ENCODE measurements around the gene TBC1D22A. TPM values are rescaled to one million over a fixed set of nuclear protein-coding genes. Genes with fewer than 3 reads are reported as not detected.

Gene TBC1D22A
- total RNA-seq, 2 donors from 2014 or later, result 21.5 to 23.1 TPM

DNA sequence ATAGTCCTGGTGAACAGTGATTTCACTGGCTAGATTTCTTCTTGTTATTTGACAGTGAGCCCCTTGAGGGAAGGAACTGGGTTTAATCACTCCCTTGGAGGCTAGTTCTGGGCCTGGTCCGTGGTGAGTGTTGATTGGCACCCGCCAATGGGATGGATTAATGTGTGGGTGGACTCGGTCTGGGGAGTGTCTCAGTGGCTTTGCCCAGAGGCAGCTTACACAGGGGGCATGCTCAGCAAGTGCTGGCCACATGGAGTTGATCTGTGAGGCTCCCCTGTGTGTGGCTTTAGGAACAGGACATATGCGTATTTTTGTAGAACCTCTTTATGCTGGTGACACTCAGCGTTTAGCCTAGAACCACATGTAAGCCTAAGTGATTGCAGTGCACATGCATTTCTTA, 106.9 kb downstream of the TBC1D22A start:
- ATAC-seq, result no peak
- Histone ChIP-seq H3K4me1 (peaks cover 8% of the 10 kb centered on the region), H3K4me3 (no peak overlapping the region), H3K27me3 (no peaks in the 10 kb centered on the region), H3K27ac (no peak overlapping the region), H3K36me3 (replicated peaks in 1 of 2; ENCODE audit: insufficient read depth in 1 of 2, low read depth in 2 of 2) (no peaks in the 10 kb centered on the region), H3K9me3 (no peaks in the 10 kb centered on the region)
- intact Hi-C loops (cut with DNase I), result no loop called here
- DNase-seq, result no peak
- WGBS, 2 donors, result 96 to 100% methylated on average over 4 to 5 of the region's 5 CpGs
- TF ChIP-seq, protein P1, sequence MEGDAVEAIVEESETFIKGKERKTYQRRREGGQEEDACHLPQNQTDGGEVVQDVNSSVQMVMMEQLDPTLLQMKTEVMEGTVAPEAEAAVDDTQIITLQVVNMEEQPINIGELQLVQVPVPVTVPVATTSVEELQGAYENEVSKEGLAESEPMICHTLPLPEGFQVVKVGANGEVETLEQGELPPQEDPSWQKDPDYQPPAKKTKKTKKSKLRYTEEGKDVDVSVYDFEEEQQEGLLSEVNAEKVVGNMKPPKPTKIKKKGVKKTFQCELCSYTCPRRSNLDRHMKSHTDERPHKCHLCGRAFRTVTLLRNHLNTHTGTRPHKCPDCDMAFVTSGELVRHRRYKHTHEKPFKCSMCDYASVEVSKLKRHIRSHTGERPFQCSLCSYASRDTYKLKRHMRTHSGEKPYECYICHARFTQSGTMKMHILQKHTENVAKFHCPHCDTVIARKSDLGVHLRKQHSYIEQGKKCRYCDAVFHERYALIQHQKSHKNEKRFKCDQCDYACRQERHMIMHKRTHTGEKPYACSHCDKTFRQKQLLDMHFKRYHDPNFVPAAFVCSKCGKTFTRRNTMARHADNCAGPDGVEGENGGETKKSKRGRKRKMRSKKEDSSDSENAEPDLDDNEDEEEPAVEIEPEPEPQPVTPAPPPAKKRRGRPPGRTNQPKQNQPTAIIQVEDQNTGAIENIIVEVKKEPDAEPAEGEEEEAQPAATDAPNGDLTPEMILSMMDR (IDR thresholded peaks at IDR 0.05), result no peak
- TF ChIP-seq POLR2A (IDR thresholded peaks at IDR 0.05), result no peak

DNA sequence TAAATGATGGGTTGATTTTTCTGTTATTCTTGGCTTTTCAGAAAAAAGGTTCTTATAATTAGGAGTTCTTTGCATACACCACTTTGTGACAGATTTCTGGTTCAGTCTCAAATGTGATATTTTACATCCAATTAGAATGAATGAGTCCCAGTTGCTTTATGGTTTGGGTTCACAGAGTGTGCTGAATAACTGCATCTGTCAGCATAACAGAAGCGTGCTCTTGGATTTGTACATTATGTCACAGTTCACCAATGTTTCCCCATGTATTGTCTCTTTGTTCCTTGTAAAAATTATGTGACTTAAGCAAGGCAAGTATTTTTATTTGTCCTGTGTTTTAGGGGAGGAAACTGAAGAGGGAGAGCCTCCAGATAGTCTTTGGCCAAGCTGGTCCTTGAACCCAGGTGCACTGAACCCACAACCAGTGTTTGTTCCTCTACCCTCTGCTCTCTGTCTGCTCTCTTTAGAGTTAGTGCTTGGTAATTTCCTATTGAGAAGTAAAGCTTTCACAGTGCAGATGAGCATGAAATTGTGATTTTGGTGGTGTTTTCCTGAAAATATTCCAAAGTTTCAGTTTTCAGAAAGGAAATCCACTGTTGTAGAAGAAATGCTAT, 107.5 kb downstream of the TBC1D22A start:
- intact Hi-C loops (cut with DNase I), result no loop called here
- Histone ChIP-seq H3K9me3 (no peaks in the 10 kb centered on the region), H3K36me3 (replicated peaks in 1 of 2; ENCODE audit: insufficient read depth in 1 of 2, low read depth in 2 of 2) (no peaks in the 10 kb centered on the region), H3K27me3 (no peaks in the 10 kb centered on the region), H3K27ac (no peak overlapping the region), H3K4me1 (peaks cover 2% of the 10 kb centered on the region), H3K4me3 (no peak overlapping the region)
- DNase-seq (no peak), ATAC-seq (no peak)
- WGBS, 2 donors, result 93 to 95% methylated on average over 1 of the region's 1 CpG
- TF ChIP-seq, protein P1 (IDR thresholded peaks at IDR 0.05), result no peak
- no peak for TF ChIP-seq POLR2A (IDR thresholded peaks at IDR 0.05)

DNA sequence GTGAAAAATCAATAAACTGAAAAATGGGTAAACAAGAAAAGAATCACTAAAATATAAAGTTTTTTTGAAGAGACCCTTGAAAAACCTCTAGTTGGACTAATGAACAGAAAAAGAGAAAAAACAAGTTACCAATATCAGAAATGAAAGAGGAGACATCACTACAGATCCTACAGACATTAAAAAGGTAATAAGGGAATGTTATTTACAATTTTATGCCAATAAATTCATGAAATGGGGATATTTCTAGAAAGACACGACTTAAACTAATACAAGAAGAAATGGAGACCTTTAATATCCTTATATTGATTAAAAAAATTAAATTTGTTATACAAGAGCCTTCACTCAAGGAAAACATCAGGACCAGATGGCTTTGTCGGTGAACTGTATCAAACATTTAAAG, 109.4 kb downstream of the TBC1D22A start:
- TF ChIP-seq POLR2A (IDR thresholded peaks at IDR 0.05), result no peak
- TF ChIP-seq, protein P1 (IDR thresholded peaks at IDR 0.05), result no peak
- ATAC-seq (no peak), DNase-seq (no peak)
- no peak overlapping the region for H3K27ac ChIP-seq
- H3K4me3 ChIP-seq, result no peak overlapping the region
- no peaks in the 10 kb centered on the region for H3K4me1 ChIP-seq
- intact Hi-C loops (cut with DNase I), result no loop called here
- no peaks in the 10 kb centered on the region for H3K27me3 ChIP-seq
- no peaks in the 10 kb centered on the region for H3K36me3 ChIP-seq (replicated peaks in 1 of 2; ENCODE audit: insufficient read depth in 1 of 2, low read depth in 2 of 2)
- WGBS, 2 donors, result 90 to 92% methylated on average over 2 of the region's 2 CpGs
- H3K9me3 ChIP-seq, result no peaks in the 10 kb centered on the region

DNA sequence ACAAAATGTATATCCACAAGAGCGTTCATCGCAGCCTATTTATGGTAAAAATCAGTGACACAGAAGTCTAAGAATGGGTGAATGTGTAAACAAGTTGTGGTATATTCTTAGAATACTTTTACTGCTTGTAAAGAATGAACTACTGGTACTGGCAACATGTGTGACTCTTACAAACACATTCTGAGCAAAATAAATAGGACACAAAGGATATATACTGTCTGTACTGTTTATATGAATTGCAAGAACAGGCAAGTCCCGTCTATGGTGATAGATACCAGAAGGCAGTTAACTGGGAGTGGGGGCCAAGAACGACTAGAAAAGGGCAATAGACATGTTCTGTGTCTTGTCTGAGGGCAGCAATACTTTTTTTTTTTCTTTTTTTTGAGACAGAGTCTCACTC, 112.6 kb downstream of the TBC1D22A start:
- H3K9me3 ChIP-seq, result no peaks in the 10 kb centered on the region
- intact Hi-C loops (cut with DNase I), result no loop called here
- no peak for ATAC-seq
- 85 to 90% methylated on average over 4 of the region's 4 CpGs for WGBS, 2 donors
- H3K27me3 ChIP-seq, result no peaks in the 10 kb centered on the region
- no peak for DNase-seq
- H3K4me3 ChIP-seq, result no peak overlapping the region
- no peak for TF ChIP-seq POLR2A (IDR thresholded peaks at IDR 0.05)
- TF ChIP-seq, protein P1 (IDR thresholded peaks at IDR 0.05), result no peak
- no peaks in the 10 kb centered on the region for H3K36me3 ChIP-seq (replicated peaks in 1 of 2; ENCODE audit: insufficient read depth in 1 of 2, low read depth in 2 of 2)
- H3K27ac ChIP-seq, result no peak overlapping the region
- no peaks in the 10 kb centered on the region for H3K4me1 ChIP-seq

DNA sequence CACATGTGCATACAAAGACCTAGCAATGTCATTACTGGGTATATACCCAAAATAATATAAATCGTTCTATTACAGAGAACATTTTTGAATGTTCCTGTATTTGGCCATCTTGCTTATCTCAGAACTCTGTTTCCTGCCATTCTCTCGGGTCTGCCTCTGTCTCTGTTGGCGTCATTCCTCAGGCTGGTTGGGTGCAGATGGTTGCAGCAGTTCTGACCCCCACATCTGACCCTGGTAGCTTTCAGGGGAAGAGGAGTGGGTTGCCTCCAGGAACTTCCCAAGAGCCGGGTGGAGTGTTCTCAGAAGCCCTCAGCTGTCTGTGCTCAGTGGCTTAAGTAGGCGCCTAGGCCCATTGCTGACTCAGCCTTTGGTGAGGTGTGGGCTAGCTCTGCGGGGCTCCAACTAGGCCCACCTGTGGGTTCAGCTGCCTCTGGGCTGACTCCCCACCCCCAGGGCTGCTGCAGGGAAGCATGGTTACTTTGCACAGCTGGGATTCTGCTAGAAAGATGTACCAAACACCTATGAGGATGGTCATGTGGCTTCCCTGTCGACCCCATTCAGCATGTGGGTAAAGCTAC, 114.0 kb downstream of the TBC1D22A start:
- Histone ChIP-seq H3K9me3 (no peaks in the 10 kb centered on the region), H3K4me3 (no peak overlapping the region), H3K36me3 (replicated peaks in 1 of 2; ENCODE audit: insufficient read depth in 1 of 2, low read depth in 2 of 2) (no peaks in the 10 kb centered on the region), H3K27me3 (no peaks in the 10 kb centered on the region), H3K4me1 (no peaks in the 10 kb centered on the region), H3K27ac (no peak overlapping the region)
- ATAC-seq, result no peak
- TF ChIP-seq, protein P1 (IDR thresholded peaks at IDR 0.05), result no peak
- TF ChIP-seq POLR2A (IDR thresholded peaks at IDR 0.05), result no peak
- no peak for DNase-seq
- WGBS, 2 donors, result 84% methylated on average over 7 of the region's 7 CpGs
- intact Hi-C loops (cut with DNase I), result no loop called here
